ENCODE results near the gene KCND3. TPM values are rescaled to one million over a fixed set of nuclear protein-coding genes. Genes with fewer than 3 reads are reported as not detected.

The KCND3 gene
- 2.9 and 3.6 TPM in 2 replicates for total RNA-seq

GRCh38 chr1:111989531-111990025 is at the start of gene KCND3:
KCND3 (minus strand) TSS chr1:111989668.

GRCh38 chr1:111755331-111756123 is 233.9 kb downstream of the KCND3 start, which contains the start of gene DDX20:
DDX20 (plus strand) TSS chr1:111755901; CDS start chr1:111755925, 24 bp downstream.

GRCh38 chr1:111739194-111739924 is 250.1 kb downstream of the KCND3 start, which contains the start of gene INKA2:
INKA2 (minus strand) TSS chr1:111739395; CDS start chr1:111739242, 153 bp downstream.

Other genes with a start within 250 kb of the KCND3 start
- 18.6 and 40.2 TPM in 2 replicates for gene DDX20, start 233.8 kb downstream of the KCND3 start, total RNA-seq

All from cardiac atrium fibroblast (primary cell).